Parathyroid adenoma (tissue), 2 donors: ENCODE measurements around the gene PITX1.

Source experiments
- H2AFZ ChIP-seq: fragments of 300-600 bp; sonication (generic); one replicate; pipeline ENCODE4 v1.7.0; 2017; ENCODE audit warnings: antibody characterized with exemption, mild to moderate bottlenecking
- H3K27ac ChIP-seq: fragments of 300-600 bp; sonication (generic); one replicate; pipeline ENCODE4 v1.7.0; 2017
- H3K27me3 ChIP-seq: fragments of 300-600 bp; sonication (generic); one replicate; pipeline ENCODE4 v1.7.0; 2017; ENCODE audit warnings: low read length; ENCODE audit not compliant: control insufficient read depth, insufficient read depth
- H3K36me3 ChIP-seq: fragments of 300-600 bp; sonication (generic); one replicate; pipeline ENCODE4 v1.7.0; 2017; ENCODE audit warnings: low read length; ENCODE audit not compliant: control insufficient read depth, insufficient read depth
- H3K4me1 ChIP-seq: fragments of 300-600 bp; sonication (generic); one replicate; pipeline ENCODE4 v1.7.0; 2017; ENCODE audit warnings: control low read depth
- H3K4me2 ChIP-seq: fragments of 300-600 bp; sonication (generic); one replicate; pipeline ENCODE4 v1.7.0; 2017; ENCODE audit warnings: low read length
- H3K4me3 ChIP-seq: fragments of 300-600 bp; sonication (generic); one replicate; pipeline ENCODE4 v1.7.0; 2017; ENCODE audit warnings: low read depth, low read length
- H3K79me2 ChIP-seq: fragments of 300-600 bp; sonication (generic); one replicate; pipeline ENCODE4 v1.7.0; 2017; ENCODE audit warnings: control low read depth
- H3K9ac ChIP-seq: fragments of 300-600 bp; sonication (generic); one replicate; pipeline ENCODE4 v1.7.0; 2017; ENCODE audit warnings: mild to moderate bottlenecking
- H3K9me3 ChIP-seq: fragments of 300-600 bp; sonication (generic); one replicate; pipeline ENCODE4 v1.7.0; 2017; ENCODE audit warnings: low read length; ENCODE audit not compliant: control insufficient read depth
- TF ChIP-seq, protein P1 (sequence below): fragments of 300-600 bp; sonication (generic); IDR thresholded peaks from one replicate; pipeline ENCODE4 v1.7.0; 2017; ENCODE audit warnings: antibody characterized with exemption, mild to moderate bottlenecking
- donor health status: primary hyperparathyroidism.

PITX1 gene

DNA sequence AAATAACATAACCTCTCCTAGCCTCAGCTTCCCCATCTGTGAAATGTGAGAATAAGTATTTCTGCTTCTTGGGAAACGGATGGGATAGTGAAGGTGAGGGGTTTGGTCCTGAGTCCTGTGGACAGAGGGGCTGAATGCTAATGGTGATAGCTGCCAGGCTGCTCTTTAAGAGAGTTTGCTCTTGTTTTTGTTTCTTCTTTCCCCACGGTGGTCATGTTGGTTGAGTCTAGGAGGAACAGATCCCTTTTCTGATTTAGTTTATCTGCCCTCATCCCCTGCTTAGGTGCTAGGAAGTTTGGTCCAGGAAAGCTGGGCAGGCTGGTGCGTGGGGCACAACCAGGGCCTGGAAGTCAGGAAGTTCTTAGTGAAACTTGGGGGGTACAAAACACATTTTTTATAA, 7.7 kb upstream of the PITX1 start:
- H3K27me3 ChIP-seq = peaks cover 20% of the 10 kb centered on the region
- H3K4me1 ChIP-seq = peaks cover 2% of the 10 kb centered on the region
- H3K79me2 ChIP-seq = no peaks in the 10 kb centered on the region
- no peak overlapping the region for H3K4me3 ChIP-seq
- no peak overlapping the region for H2AFZ ChIP-seq
- no peak overlapping the region for H3K4me2 ChIP-seq
- TF ChIP-seq, protein P1, sequence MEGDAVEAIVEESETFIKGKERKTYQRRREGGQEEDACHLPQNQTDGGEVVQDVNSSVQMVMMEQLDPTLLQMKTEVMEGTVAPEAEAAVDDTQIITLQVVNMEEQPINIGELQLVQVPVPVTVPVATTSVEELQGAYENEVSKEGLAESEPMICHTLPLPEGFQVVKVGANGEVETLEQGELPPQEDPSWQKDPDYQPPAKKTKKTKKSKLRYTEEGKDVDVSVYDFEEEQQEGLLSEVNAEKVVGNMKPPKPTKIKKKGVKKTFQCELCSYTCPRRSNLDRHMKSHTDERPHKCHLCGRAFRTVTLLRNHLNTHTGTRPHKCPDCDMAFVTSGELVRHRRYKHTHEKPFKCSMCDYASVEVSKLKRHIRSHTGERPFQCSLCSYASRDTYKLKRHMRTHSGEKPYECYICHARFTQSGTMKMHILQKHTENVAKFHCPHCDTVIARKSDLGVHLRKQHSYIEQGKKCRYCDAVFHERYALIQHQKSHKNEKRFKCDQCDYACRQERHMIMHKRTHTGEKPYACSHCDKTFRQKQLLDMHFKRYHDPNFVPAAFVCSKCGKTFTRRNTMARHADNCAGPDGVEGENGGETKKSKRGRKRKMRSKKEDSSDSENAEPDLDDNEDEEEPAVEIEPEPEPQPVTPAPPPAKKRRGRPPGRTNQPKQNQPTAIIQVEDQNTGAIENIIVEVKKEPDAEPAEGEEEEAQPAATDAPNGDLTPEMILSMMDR = no peak
- H3K9ac ChIP-seq = no peak overlapping the region
- no peaks in the 10 kb centered on the region for H3K36me3 ChIP-seq
- no peaks in the 10 kb centered on the region for H3K9me3 ChIP-seq
- no peak overlapping the region for H3K27ac ChIP-seq

GRCh38 chr5:135041145-135041587, 7.1 kb upstream of the PITX1 start:
- H3K36me3 ChIP-seq = no peaks in the 10 kb centered on the region
- no peak overlapping the region for H3K27ac ChIP-seq
- peaks cover 20% of the 10 kb centered on the region for H3K27me3 ChIP-seq
- H3K4me1 ChIP-seq = peaks cover 2% of the 10 kb centered on the region
- H3K4me2 ChIP-seq = no peak overlapping the region
- H3K9ac ChIP-seq = no peak overlapping the region
- no peaks in the 10 kb centered on the region for H3K9me3 ChIP-seq
- no peak overlapping the region for H2AFZ ChIP-seq
- H3K79me2 ChIP-seq = no peaks in the 10 kb centered on the region
- TF ChIP-seq, protein P1 = no peak
- no peak overlapping the region for H3K4me3 ChIP-seq

GRCh38 chr5:135040333-135041144, 6.5 kb upstream of the PITX1 start:
- no peak overlapping the region for H3K4me3 ChIP-seq
- peaks cover 20% of the 10 kb centered on the region for H3K27me3 ChIP-seq
- H3K9me3 ChIP-seq = no peaks in the 10 kb centered on the region
- H3K9ac ChIP-seq = no peak overlapping the region
- no peaks in the 10 kb centered on the region for H3K79me2 ChIP-seq
- no peaks in the 10 kb centered on the region for H3K36me3 ChIP-seq
- peaks cover 2% of the 10 kb centered on the region for H3K4me1 ChIP-seq
- no peak overlapping the region for H2AFZ ChIP-seq
- no peak overlapping the region for H3K4me2 ChIP-seq
- TF ChIP-seq, protein P1 = no peak
- H3K27ac ChIP-seq = no peak overlapping the region

DNA sequence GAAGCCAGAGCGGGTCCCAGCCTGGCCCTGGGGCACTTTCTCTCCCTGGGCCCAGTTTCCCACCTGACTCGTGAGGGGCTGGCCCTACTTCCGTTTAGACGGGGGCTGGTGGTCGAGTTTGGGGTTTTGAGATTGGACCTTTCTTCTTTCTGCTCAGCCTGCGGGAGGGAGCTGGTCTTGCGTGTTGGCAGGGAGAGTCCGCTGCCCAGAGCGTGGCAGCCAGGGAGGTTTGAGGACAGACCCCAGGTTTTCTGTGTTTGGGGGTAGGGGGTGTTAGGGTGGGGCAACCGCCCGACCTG, 6.0 kb upstream of the PITX1 start:
- Histone ChIP-seq H3K27ac (no peak overlapping the region), H3K4me3 (no peak overlapping the region), H3K36me3 (no peaks in the 10 kb centered on the region), H3K9me3 (no peaks in the 10 kb centered on the region), H3K79me2 (no peaks in the 10 kb centered on the region), H3K4me1 (peaks cover 2% of the 10 kb centered on the region), H3K4me2 (no peak overlapping the region), H3K27me3 (peaks cover 23% of the 10 kb centered on the region), H3K9ac (no peak overlapping the region), H2AFZ (no peak overlapping the region)
- TF ChIP-seq, protein P1 = no peak
